Measurements from ENCODE around the gene MAST2.
"Not testable (repeated sequence)": the region's sequence is repeated elsewhere in the genome, so short reads cannot be mapped to it uniquely, and the experiment has no call there.

Gene MAST2

GRCh38 chr1:45857101-45857700, 53.8 kb downstream of the MAST2 start:
- no peak for DNase-seq (ENCODE audit: low spot score)
- FAIRE-seq = no peak

- not testable (repeated sequence) for DNase-seq (ENCODE audit: low spot score); FAIRE-seq
Observed at GRCh38 chr1:45857755-45858492, 54.5 kb downstream of the MAST2 start.

- FAIRE-seq (no peak), DNase-seq (ENCODE audit: low spot score) (no peak)
Observed at GRCh38 chr1:45859221-45859620, 55.8 kb downstream of the MAST2 start.

- DNase-seq (ENCODE audit: low spot score) (no peak), FAIRE-seq (no peak)
Observed at GRCh38 chr1:45862008-45862407, 58.6 kb downstream of the MAST2 start.

GRCh38 chr1:45863218-45863617, 59.8 kb downstream of the MAST2 start:
- DNase-seq (ENCODE audit: low spot score) = no peak

GRCh38 chr1:45864167-45865106, 61.0 kb downstream of the MAST2 start:
- FAIRE-seq = no peak
- DNase-seq (ENCODE audit: low spot score) = no peak

More at GRCh38 chr1:45863218-45863617, 59.8 kb downstream of the MAST2 start:
- no peak for FAIRE-seq

- no peak for FAIRE-seq
- DNase-seq (ENCODE audit: low spot score) = no peak
Observed at GRCh38 chr1:45867697-45868348, 64.4 kb downstream of the MAST2 start.

- DNase-seq (ENCODE audit: low spot score) (no peak), FAIRE-seq (no peak)
Observed at GRCh38 chr1:45868861-45869260, 65.4 kb downstream of the MAST2 start.

GRCh38 chr1:45870500-45870899, 67.1 kb downstream of the MAST2 start:
- peak; percentile 35 for DNase-seq (ENCODE audit: low spot score)
- FAIRE-seq = peak; percentile 46

- DNase-seq (ENCODE audit: low spot score) = peak; percentile 98
- FAIRE-seq = peak; percentile 98
Observed at GRCh38 chr1:45872173-45872801, 68.9 kb downstream of the MAST2 start.

GRCh38 chr1:45876000-45876617, 72.7 kb downstream of the MAST2 start:
- FAIRE-seq = no peak
- peak; percentile 12 for DNase-seq (ENCODE audit: low spot score)

- FAIRE-seq = no peak
- DNase-seq (ENCODE audit: low spot score) = no peak
Observed at GRCh38 chr1:45877264-45877663, 73.9 kb downstream of the MAST2 start.

- FAIRE-seq (no peak), DNase-seq (ENCODE audit: low spot score) (no peak)
Observed at GRCh38 chr1:45879885-45880598, 76.6 kb downstream of the MAST2 start.

- no peak for FAIRE-seq
Observed at GRCh38 chr1:45880930-45881329, 77.5 kb downstream of the MAST2 start.

GRCh38 chr1:45883658-45884057, 80.2 kb downstream of the MAST2 start:
- no peak for FAIRE-seq
- no peak for DNase-seq (ENCODE audit: low spot score)

More at GRCh38 chr1:45880930-45881329, 77.5 kb downstream of the MAST2 start:
- no peak for DNase-seq (ENCODE audit: low spot score)

- peak; percentile 27 for DNase-seq (ENCODE audit: low spot score)
- FAIRE-seq = no peak
Observed at GRCh38 chr1:45884700-45885099, 81.3 kb downstream of the MAST2 start.

GRCh38 chr1:45886229-45886628, 82.8 kb downstream of the MAST2 start:
- no peak for FAIRE-seq

GRCh38 chr1:45887156-45887842, 83.9 kb downstream of the MAST2 start:
- DNase-seq (ENCODE audit: low spot score) (no peak), FAIRE-seq (no peak)

More at GRCh38 chr1:45886229-45886628, 82.8 kb downstream of the MAST2 start:
- no peak for DNase-seq (ENCODE audit: low spot score)

GRCh38 chr1:45890078-45890477, 86.7 kb downstream of the MAST2 start:
- FAIRE-seq = no peak
- no peak for DNase-seq (ENCODE audit: low spot score)

All from RCC 7860 (cell line).